Endothelial cell of umbilical vein (primary cell): ENCODE measurements around the gene NANOS1. TPM values are rescaled to one million over a fixed set of nuclear protein-coding genes. Genes with fewer than 3 reads are reported as not detected.

Experiments
- BruUV-seq: library from RNA; stranded (reverse); fragments of 400-500 nt; replicated peaks from 2 replicates; lab custom pipeline; 2021; lab: Mats Ljungman, UMichigan
- CTCF ChIA-PET: fragments of 300-600, 350-600 bp; sonication (Branson Sonifier 250); formaldehyde crosslinking; loops from one replicate; lab custom pipeline; 2021; ENCODE audit warnings: antibody characterized with exemption, inconsistent platforms; lab: Charles Lee
- POLR2A ChIA-PET: fragments of 300-600, 350-600 bp; sonication (Branson Sonifier 250); formaldehyde crosslinking; loops from one replicate; lab custom pipeline; 2021; ENCODE audit warnings: antibody characterized with exemption, inconsistent platforms; lab: Charles Lee
- DNase-seq: peaks from one replicate; pipeline ENCODE4 v3.0.0-alpha.2; 2011; ENCODE audit warnings: low read depth, low spot score
- FAIRE-seq: peaks from 2 replicates; lab custom pipeline; 2011; peaks lifted over from hg19 to GRCh38; lab: Jason Lieb, UNC
- H2AFZ ChIP-seq: 2 replicates; pipeline ENCODE4 v1.6.0; 2012; ENCODE audit warnings: low read depth, low read length, control low read depth, inconsistent platforms
- H3K27ac ChIP-seq: 2 replicates; pipeline ENCODE4 v1.5.1; 2011; ENCODE audit warnings: low read depth, mild to moderate bottlenecking, control low read depth, low read length, moderate library complexity; ENCODE audit not compliant: insufficient read depth
- H3K27me3 ChIP-seq, 2 experiments: 2 replicates each; pipeline versions ENCODE4 v1.6.0 to v1.6.1; 2011; ENCODE audit warnings: low read length in 2 of 2, mixed read lengths in 1 of 2; ENCODE audit not compliant: control insufficient read depth in 2 of 2, insufficient read depth in 2 of 2
- H3K36me3 ChIP-seq, 2 experiments: 2 replicates in 1 of 2; 3 replicates in 1 of 2; pipeline ENCODE4 v1.5.1; 2011; ENCODE audit warnings: low read length in 2 of 2, mild to moderate bottlenecking in 1 of 2, moderate library complexity in 1 of 2; ENCODE audit not compliant: control insufficient read depth in 2 of 2, insufficient read depth in 2 of 2; ENCODE audit errors: extremely low read depth in 1 of 2
- H3K4me1 ChIP-seq: 3 replicates; pipeline ENCODE4 v1.5.1; 2011; ENCODE audit warnings: mild to moderate bottlenecking, low read length; ENCODE audit not compliant: control insufficient read depth, insufficient read depth; ENCODE audit errors: extremely low read depth
- H3K4me2 ChIP-seq: 2 replicates; pipeline ENCODE4 v1.6.1; 2011; ENCODE audit warnings: low read length, control low read depth, mixed read lengths; ENCODE audit not compliant: insufficient read depth
- H3K4me3 ChIP-seq, 3 experiments: fragments of 200-600 bp in 1 of 3; sonication (generic), shearing (Covaris generic) in 1 of 3; replicated peaks in 1 of 3; 2 replicates each; pipeline ENCODE4 v1.5.1; 2011 to 2016; ENCODE audit warnings: control low read depth in 3 of 3, low read length in 3 of 3, mild to moderate bottlenecking in 2 of 3, inconsistent platforms in 1 of 3, low read depth in 1 of 3, moderate library complexity in 1 of 3; ENCODE audit not compliant: insufficient read depth in 1 of 3
- H3K79me2 ChIP-seq: 2 replicates; pipeline ENCODE4 v1.6.0; 2012; ENCODE audit warnings: low read length, inconsistent platforms; ENCODE audit not compliant: control insufficient read depth, insufficient read depth
- H3K9ac ChIP-seq: replicated peaks from 2 replicates; pipeline ENCODE3; 2011; ENCODE audit warnings: low read length, control low read depth; ENCODE audit not compliant: insufficient read depth; ENCODE audit errors: extremely low read depth
- H3K9me1 ChIP-seq: replicated peaks from 3 replicates; pipeline ENCODE4 v1.6.0; 2011; ENCODE audit warnings: mild to moderate bottlenecking, low read length; ENCODE audit not compliant: control insufficient read depth, insufficient read depth; ENCODE audit errors: extremely low read depth
- H3K9me3 ChIP-seq: replicated peaks from 2 replicates; pipeline ENCODE4 v1.5.1; 2012; ENCODE audit warnings: low read length, inconsistent platforms; ENCODE audit not compliant: control insufficient read depth, insufficient read depth
- H4K20me1 ChIP-seq: replicated peaks from 2 replicates; pipeline ENCODE3; 2011; ENCODE audit warnings: mild to moderate bottlenecking, low read length; ENCODE audit not compliant: control insufficient read depth, insufficient read depth; ENCODE audit errors: extremely low read depth
- EZH2 ChIP-seq: IDR thresholded peaks from 2 replicates; pipeline ENCODE4 v1.6.1; 2012; ENCODE audit warnings: borderline replicate concordance, low read depth, mild to moderate bottlenecking, moderate library complexity, low read length, inconsistent platforms; ENCODE audit not compliant: severe bottlenecking
- FOS ChIP-seq: IDR thresholded peaks from 2 replicates; pipeline ENCODE4 v1.6.1; 2011; ENCODE audit warnings: mild to moderate bottlenecking, low read length, moderate library complexity, borderline replicate concordance; ENCODE audit not compliant: insufficient read depth
- GATA2 ChIP-seq: IDR thresholded peaks from 2 replicates; pipeline ENCODE4 v1.7.0; 2011; ENCODE audit warnings: low read depth, mild to moderate bottlenecking, moderate library complexity, mixed read lengths, low read length; ENCODE audit not compliant: insufficient read length, insufficient read depth
- JUN ChIP-seq: IDR thresholded peaks from 2 replicates; pipeline ENCODE4 v1.6.1; 2011; ENCODE audit warnings: borderline replicate concordance, low read depth; ENCODE audit not compliant: insufficient read length, insufficient read depth
- MYC ChIP-seq: IDR thresholded peaks from one replicate; pipeline ENCODE4 v1.6.1; 2011; ENCODE audit warnings: mild to moderate bottlenecking, low read depth, low read length
- POLR2A ChIP-seq: IDR thresholded peaks from 2 replicates; pipeline ENCODE4 v1.6.1; 2012; ENCODE audit warnings: low read depth, mild to moderate bottlenecking, control low read depth, low read length
- POLR2AphosphoS5 ChIP-seq: IDR thresholded peaks from 2 replicates; pipeline ENCODE4 v1.6.1; 2012; ENCODE audit warnings: low read depth, mild to moderate bottlenecking, control low read depth, low read length, moderate library complexity; ENCODE audit not compliant: insufficient read depth
- dilution Hi-C: fragments of 300-500 bp; cut with MboI; formaldehyde crosslinking; loops from one replicate; pipeline ENCODE4 v1.15.0; 2019; ENCODE audit warnings: low sequenced_read_pairs; ENCODE audit not compliant: extremely low pct_ligation_motif_present
- intact Hi-C: fragments of 100-400 bp; cut with micrococcal nuclease; formaldehyde crosslinking; loops from one replicate; pipeline ENCODE4 v1.10.0; 2022
- polyA plus RNA-seq, 4 experiments: library from polyadenylated mRNA; depleted of rRNA in 3 of 4; stranded (reverse) in 3 of 4; unstranded in 1 of 4; fragments of >200 nt; gene quantifications; 2 replicates each; pipeline versions ENCODE4 v1.2.1 to v1.2.3, GENCODE V29; 2011 to 2012; ENCODE audit warnings: missing spikeins in 1 of 4
- total RNA-seq: library from RNA; stranded (reverse); gene quantifications from 2 replicates; pipeline ENCODE4 v1.2.3, GENCODE V29; 2021
- TF ChIP-seq, protein P1 (sequence below): IDR thresholded peaks from 2 replicates; pipeline ENCODE4 v1.6.1; 2011; ENCODE audit not compliant: insufficient read depth, insufficient read length
- TF ChIP-seq, protein P2 (sequence below), 2 donors: IDR thresholded peaks; 1 replicate in 1 of 2; 2 replicates in 1 of 2; pipeline ENCODE4 v1.5.1; 2011; ENCODE audit warnings: low read length in 2 of 2, mild to moderate bottlenecking in 2 of 2, moderate library complexity in 2 of 2, control low read depth in 1 of 2, inconsistent platforms in 1 of 2, low read depth in 1 of 2; ENCODE audit not compliant: insufficient read depth in 1 of 2; ENCODE audit errors: extremely low read depth in 1 of 2

The NANOS1 gene
- total and polyA plus RNA-seq, 2 donors (not counting 3 experiments of a cell fraction or from before 2014, with no cell fraction given), result 0.29 to 0.40 TPM

DNA sequence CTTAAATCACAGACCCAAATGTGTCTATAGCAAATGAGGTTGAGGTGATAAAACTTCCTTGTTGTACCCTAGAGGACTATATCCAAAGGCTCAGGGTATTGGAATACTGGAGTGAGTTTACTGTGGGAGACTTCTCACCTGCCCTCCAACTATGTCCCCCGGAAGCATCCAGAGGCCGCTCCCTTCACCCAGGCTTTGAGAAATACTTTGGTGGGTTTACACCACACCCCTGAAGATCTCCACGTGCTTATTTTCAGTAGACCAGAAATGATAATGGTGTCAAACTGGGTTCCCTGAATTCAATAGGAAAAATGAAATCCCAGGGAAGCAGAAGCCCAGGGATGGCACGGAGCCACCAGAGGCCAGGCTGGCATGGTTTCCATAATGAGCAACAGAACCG, 31.3 kb upstream of the NANOS1 start:
- TF ChIP-seq, protein P1, sequence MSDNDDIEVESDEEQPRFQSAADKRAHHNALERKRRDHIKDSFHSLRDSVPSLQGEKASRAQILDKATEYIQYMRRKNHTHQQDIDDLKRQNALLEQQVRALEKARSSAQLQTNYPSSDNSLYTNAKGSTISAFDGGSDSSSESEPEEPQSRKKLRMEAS, result no peak
- TF ChIP-seq GATA2 (no peak), POLR2AphosphoS5 (no peak), POLR2A (no peak), JUN (no peak), FOS (no peak), MYC (no peak), EZH2 (no peak)
- TF ChIP-seq, protein P2, sequence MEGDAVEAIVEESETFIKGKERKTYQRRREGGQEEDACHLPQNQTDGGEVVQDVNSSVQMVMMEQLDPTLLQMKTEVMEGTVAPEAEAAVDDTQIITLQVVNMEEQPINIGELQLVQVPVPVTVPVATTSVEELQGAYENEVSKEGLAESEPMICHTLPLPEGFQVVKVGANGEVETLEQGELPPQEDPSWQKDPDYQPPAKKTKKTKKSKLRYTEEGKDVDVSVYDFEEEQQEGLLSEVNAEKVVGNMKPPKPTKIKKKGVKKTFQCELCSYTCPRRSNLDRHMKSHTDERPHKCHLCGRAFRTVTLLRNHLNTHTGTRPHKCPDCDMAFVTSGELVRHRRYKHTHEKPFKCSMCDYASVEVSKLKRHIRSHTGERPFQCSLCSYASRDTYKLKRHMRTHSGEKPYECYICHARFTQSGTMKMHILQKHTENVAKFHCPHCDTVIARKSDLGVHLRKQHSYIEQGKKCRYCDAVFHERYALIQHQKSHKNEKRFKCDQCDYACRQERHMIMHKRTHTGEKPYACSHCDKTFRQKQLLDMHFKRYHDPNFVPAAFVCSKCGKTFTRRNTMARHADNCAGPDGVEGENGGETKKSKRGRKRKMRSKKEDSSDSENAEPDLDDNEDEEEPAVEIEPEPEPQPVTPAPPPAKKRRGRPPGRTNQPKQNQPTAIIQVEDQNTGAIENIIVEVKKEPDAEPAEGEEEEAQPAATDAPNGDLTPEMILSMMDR (IDR thresholded peaks at IDR 0.05; ENCODE audit: extremely low read depth in 1 of 2, insufficient read depth in 1 of 2, low read depth in 1 of 2, low read length in 2 of 2), result no peak
- no peaks in the 10 kb centered on the region for H3K9me1 ChIP-seq
- no peak for FAIRE-seq
- no peaks in the 10 kb centered on the region for H3K36me3 ChIP-seq
- intact Hi-C loops (no loop called here), dilution Hi-C loops (no loop called here)
- H3K79me2 ChIP-seq, result no peaks in the 10 kb centered on the region
- ChIA-PET POLR2A (no interaction called here), CTCF (interaction anchor here (0.6 kb wide), 1 partner anchor 586 kb away, joined by 4 read pairs; no protein-coding TSS in a partner anchor)
- H3K27me3 ChIP-seq, result no peaks in the 10 kb centered on the region
- H2AFZ ChIP-seq, result no peak overlapping the region
- no peaks in the 10 kb centered on the region for H3K9me3 ChIP-seq
- H3K4me3 ChIP-seq, result no peak overlapping the region
- no peaks in the 10 kb centered on the region for H3K4me1 ChIP-seq
- no TSS peak for BruUV-seq
- H3K27ac ChIP-seq, result no peak overlapping the region
- no peak overlapping the region for H3K4me2 ChIP-seq
- H3K9ac ChIP-seq, result no peak overlapping the region
- no peaks in the 10 kb centered on the region for H4K20me1 ChIP-seq
- DNase-seq, result no peak
